HG02759 (cell line): Measurements from ENCODE around the gene ELOVL7.
"Not testable (repeated sequence)": the region's sequence is repeated elsewhere in the genome, so short reads cannot be mapped to it uniquely, and the experiment has no call there.

Experiments used
- ATAC-seq: cut with Tn5 transposase; IDR thresholded peaks from one replicate; pipeline ENCODE4 v1.9.1; 2021; ENCODE audit warnings: mild to moderate bottlenecking, moderate library complexity; ENCODE audit not compliant: unreplicated experiment

The ELOVL7 gene

DNA sequence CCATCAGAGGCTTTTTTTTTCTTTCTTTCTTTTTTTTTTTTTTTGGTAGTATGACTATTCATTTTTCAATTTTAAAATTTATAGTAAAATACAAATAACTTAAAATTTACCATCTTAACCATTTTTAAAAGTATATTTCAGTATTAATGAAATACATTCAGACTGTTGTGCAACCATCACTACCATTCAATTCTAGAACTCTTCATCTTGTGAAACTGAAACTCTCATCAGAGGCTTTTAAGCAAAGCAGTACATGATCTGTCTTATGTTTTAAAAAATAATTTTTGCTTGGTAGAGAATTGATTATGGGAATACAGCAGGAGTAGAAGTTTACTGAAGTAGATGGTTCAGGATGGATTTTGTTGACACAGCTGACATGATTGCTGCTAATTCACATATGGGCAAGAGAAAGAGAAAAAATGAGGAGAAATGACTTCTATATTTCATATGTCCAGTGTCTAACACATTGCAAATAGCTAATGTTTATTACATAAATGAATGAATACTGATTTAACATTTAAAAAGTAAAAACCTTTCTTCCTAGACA, 13.4 kb downstream of the ELOVL7 start:
- no peak for ATAC-seq

DNA sequence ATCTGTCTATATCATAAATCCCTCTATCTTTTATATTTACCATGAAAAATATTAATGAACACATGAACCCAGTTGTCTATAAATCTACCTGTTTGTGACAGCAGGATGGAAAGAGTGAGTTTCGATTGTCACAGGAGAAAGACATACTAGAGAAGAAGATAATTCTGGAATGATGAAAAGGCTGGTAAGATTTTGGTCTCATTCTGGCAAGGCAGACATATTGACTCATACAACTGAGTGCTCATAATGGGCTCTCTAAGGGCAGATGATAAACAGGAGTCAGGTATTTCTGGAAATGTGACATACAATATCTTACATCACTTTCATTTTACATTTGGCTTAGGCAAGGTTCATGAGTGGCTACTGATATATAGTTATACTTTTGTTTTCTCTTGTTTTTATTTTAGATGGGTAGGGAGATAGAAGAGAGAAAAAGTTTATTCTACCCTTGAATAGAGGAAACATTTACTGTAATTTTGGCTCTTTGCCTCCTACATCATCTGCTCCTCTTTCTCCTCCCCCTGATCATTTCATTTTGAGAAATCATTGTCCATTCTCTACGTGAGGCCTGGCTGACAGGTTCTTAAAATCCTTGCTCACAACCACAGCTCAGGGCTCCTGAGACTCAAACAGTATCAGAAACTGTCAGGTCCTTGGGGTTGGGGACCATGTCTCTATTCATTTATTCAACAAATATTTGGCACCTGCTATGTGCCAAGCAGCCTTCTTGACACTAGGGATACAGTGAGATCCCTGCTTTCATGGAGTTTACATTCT, 14.4 kb downstream of the ELOVL7 start:
- no peak for ATAC-seq

DNA sequence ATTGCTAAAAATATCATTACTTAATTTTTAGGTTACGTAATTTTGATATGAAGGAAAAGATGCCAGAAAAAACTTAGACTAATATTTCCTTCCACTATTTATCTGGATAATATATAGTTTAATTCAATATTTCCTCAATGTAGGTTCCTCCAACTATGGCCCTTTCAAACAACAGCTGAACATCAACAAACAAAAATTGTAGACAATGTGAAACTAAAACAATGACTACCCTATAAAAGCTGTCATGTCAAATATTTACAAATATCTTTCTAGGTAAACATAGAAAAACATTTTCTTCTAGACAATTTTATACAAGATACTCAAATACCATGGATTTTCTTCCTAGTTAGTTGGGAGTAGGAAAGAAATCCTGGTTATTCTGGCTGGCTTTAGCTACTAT, 16.9 kb downstream of the ELOVL7 start:
- ATAC-seq = no peak

DNA sequence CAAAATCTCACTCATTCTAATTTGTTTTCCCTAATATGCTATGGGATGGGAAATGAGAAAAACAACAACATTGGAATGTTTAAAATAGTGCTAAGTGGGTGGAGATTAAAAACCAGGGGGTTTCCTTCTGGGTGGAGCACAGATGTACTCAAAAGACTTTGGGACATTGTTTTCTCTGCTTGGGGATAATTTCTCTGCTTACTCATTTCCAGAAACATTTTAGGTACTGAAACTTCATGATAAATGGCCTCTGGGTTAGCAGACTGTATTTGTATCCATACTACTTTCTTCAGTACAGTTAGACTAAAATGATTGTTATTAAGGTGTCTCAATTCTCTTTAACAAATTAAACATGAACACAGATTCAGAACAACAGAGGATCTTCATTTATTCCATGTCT, 17.4 kb downstream of the ELOVL7 start:
- ATAC-seq = peak; percentile 93

DNA sequence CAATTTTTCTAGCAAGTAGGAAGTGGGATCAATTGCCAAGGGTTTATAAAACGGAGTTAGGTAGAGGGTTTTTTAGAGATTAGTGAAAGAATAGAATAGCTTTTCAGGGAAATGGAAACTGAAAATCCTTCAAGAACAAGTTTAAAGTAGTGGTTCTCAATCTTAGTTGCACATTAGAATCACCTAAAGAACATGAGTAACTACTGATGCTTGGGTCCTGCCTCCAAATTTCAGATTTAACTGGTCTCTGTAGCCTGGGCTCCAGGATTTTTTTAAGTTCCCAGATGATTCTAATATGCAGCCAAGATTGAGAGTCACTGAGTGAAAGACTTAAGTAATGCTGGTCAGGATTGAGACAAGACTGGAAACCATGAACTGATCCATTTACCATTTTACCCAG, 20.5 kb downstream of the ELOVL7 start:
- no peak for ATAC-seq

DNA sequence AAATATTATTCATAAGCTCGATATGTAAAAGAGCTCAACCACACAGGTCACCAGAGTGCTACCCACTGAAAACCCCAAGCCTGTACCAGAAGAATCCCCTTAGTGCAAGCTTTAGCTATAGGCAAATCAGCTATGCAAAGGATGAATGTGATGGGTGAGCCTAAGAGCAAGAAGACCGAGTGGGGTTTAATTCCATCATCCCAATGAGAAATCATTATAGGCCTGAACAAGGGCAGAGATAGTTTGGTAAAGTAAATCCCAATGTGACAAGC, 21.8 kb downstream of the ELOVL7 start:
- ATAC-seq = peak; percentile 45

DNA sequence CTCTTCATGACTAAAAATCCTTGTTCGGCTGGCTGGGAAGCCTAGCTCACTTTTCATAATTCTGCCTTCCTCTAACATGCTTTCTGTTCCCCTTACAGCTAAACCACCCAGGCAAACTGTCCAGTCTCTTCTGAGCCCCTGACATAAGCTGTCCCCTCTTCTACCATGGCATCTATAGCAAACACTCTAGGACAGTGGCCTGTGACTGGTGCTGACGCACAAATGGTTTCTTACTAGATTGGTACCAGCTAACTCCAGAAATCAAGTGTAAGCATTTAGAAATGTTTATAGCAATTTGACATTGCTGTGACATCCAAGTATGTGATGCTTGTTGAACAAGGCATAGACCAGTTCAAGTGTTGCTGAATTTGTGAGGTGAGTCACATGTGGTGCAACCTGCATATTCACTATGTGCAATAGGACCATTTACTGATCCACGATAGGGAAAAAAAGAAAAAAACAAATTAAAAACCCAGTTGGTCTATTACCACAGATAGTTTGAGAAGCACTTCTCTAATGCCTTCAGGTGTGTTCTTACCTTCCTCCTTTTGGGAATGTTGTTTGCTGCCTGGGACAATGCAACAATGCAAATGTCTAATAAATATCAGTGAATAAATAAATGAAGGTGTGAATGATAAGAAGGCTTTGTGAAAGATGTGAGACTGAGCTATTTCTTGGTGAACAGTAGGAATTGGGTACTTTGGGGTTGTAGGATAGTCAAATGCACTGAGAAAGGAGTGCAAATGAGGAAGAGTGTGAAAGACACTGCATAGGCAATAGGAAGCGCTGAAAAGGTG, 22.4 kb downstream of the ELOVL7 start:
- ATAC-seq = no peak

DNA sequence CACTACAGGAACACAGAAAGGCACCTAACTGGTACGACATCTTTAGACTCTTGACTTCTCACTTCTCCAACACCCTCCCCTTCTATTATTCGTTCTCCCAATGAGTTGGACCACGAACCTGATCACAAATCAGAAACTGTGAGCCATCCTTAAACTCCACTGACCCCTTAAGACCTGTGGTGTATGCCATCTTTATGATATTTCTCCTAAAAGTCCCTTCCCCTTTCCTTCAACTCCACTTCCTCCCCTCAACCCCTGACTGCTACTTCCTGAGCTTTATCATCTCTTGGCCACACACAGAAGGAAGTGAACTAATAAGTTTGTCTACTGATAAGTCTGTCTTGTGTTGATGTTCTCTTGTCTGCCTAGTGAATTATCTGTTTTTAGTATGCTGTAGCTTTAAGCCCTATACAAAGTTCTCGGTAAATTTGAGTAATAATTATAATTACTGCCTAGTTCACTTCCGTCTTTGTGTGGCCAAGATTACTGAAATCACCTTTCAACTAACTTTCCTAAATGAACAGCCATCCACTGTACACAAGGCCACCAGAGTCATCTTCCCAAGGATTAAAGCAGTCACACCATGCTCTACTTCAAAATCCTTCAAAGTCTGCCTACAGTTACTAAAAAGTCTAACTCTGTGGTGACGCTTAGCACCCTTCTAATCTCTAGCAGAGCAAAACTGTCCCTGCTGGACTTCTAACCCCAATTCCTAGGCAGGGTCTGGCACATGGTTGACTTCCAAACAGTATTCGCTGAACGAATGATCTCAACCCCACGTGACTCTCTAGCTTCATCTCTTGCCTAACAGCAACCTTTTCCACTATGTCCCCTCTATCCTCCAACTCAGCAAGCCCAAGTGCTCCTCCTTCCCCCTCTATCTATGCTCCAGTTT, 23.2 kb downstream of the ELOVL7 start:
- ATAC-seq = no peak

DNA sequence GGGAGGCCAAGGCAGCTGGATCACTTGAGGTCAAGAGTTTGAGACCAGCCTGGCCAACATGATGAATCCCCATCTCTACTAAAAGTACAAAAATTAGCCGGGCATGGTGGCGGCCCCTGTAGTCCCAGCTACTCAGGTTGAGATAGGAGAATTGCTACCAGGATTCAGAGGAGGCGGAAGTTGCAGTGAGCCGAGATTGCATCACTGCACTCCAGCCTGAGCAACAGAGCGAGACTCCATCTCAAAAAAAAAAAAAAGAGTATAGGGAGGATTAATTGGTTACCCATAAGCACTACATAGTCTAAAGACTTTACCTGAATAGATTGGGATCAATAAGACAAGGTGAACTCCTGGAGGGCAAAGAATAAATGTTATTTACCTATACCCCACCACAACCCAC, 27.9 kb downstream of the ELOVL7 start:
- ATAC-seq = not testable (repeated sequence)

DNA sequence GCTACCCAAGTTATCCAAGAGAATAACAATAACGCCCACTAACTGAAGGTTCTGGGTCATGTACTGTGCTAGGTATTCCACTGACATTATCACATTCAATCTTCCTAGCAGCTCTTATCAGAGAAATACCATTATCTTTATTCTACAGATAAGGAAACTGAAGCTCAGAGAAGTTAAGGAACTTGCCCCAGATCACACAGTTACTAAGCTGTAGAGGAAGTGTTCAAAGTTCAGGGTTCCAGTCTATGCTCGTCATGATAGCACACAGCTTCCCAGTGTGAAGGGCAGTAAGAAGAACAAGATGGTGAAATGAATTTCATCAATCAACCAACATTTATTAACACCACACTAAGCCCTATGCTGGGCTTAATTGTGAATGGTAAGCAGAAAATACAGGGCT, 29.6 kb downstream of the ELOVL7 start:
- ATAC-seq = no peak

DNA sequence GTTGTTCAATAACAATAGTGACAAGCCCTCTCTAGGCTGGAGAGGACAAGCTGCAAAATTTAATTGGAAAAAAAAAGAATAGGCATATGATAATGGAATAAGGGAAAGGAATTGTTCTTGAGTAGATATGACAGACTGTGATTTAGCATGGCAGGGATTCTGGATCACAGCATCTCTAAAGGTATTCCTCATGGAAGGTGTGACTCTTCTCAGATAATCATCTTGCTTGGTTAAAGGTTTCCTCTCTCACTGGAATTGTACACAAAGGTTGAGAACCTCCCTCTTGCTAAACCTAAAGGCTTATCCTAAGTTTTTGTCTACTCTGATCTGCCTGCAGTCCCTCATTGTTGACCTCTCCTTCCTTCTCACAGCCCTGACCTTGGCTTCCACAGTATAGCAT, 31.6 kb downstream of the ELOVL7 start:
- no peak for ATAC-seq

DNA sequence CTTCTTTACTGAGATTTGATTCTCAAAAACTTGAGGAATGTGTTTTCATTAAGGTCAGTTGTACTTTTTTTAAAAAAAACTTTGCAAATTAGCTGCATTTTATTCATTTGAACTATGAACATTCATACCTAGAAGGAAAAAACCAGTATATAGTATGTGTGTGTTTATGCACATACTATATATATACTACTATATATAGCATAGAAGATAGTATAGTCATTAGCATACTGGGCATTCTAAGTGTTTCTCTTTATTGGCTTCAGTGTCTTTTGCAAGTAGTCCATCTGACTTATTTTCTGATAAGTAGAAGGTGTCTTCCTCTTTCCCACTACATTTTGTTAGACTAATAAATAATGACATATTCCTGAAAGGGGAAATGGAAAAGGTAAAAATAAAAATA, 33.0 kb downstream of the ELOVL7 start:
- ATAC-seq = peak; percentile 50

DNA sequence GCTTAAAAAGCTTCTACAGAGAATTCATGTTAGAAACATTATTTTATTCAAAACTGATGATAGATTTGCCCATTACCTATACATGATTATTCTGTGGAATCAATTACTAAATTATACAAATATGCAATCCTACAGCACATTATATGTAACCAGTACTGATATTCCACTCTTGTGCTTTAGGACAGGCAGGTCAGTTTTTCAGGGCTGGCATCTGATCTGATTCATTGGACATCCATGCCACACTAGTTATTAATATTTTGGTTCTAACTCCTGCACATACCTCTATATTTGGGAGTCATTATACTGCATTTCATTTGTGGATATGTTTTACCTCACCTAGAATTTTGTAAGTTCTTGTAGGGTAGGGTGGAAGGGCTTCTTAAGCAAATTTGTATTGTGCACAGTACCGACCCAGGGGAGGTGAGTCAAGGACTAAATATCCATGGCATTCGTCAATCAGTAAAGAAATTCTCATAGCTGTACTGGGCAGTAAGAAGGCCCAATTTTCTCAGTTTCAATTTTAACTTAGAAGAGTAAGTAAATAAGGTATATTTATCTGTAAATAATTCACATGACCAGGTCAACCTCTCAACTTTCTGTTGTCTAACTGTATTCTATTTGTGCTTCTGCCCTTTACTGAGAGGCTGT, 33.5 kb downstream of the ELOVL7 start:
- peak; percentile 94 for ATAC-seq

DNA sequence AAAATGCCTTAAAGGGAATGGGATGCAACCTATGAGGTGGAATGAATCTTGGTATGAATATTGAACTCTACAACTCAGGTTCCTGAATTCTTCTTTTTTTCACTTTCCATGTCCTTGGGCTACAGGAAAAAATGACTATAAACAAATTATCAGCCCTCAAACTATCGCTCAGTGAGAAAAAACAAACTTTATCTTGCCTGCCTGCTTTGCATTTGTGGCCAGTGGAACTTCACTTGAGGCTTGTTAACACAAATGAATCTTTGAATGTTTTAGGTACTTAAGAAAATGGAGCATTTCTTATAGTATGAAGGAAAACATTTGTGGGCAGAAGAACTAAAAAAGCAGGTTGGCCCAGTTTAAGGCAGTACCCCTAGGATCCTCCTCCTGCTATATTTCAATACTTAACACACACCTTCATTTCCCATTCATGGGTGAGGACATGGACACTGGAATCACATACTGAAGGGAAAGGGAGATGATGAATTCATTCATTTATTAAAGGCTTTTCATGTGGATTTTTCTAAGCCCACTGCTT, 34.1 kb downstream of the ELOVL7 start:
- ATAC-seq = no peak

DNA sequence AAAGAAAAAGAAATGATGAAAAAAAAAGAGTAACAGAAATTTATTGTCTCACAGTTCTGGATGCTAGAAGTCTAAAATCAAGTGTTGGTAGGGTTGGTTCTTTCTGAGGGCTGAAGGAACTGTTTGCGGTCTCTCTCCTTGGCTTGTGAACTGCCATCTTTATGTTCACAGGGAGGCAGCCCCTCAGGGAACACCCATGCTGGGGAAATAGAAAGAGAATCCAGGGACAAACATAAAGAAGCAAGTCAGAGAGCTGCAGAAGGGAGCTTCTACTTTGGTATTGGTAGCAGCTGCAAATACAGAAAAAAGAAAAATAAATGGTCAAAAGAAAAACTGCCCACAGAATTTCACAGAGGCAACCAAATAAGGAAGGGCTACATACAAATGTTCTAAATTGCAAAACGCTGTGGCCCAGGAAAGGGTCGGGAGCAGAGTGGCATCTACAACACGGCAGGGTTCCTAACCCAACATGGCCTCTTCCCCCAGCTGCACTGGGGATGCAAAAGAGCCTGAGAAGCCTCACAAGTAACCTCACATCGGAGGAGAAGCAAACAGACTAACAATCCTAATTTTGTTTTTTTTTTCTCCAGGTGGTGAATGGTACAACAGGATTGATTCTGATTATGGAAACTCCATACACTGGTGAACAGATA, 37.4 kb downstream of the ELOVL7 start:
- ATAC-seq = no peak

DNA sequence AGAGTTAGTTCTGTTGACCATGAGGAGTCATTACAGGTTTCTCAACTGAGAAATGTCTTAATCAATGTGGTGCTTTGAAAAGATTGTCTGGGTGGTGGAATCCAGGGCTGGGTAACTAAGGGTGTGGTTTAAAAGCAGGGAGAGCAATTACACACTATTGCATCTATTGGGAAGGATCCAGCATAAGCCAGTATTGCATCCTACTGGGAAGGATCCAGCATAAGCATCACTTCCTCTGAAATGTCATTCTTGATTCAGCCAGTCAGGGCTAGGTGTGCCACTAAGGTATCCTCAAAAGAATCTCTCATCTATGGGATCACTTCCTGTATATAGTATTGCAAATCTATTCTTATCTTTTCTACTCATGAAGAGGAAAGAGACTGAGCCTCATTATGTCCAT, 38.6 kb downstream of the ELOVL7 start:
- no peak for ATAC-seq

DNA sequence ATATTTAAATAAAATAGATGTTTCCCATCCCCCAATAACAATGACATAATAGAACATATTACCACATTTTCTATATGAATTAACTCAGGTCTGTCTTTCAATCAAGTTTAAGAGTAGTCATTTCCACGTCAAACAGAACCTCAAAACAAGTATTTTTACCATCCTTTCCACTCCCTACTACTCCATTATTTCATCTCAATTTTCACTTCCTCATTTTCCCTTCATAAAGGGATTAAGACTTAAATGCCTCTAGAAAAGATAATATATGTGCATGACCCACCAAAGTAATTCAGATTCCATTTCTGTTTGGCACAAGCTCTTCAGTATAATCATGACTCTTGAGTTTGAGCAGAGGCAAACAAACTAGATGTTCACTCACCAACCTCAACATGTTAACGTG, 40.4 kb downstream of the ELOVL7 start:
- no peak for ATAC-seq

DNA sequence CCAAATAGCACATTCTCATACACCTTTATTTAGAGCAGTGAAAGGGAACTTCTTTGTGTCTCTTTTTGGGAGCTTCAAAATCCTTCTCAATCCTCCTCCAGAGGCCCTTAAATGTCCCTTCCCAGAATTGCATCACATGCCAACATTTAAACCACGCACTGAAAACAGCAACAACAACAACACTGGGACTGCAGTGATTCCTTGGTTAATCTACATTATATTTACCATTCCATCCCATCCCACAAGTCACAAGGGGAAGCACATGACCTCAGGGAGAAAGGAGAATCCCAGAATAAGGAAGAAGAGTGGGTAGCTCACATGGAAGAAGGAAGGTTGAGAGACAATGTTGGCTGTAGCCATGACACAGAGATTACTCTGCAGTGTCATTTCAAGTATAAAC, 41.1 kb downstream of the ELOVL7 start:
- ATAC-seq = no peak

DNA sequence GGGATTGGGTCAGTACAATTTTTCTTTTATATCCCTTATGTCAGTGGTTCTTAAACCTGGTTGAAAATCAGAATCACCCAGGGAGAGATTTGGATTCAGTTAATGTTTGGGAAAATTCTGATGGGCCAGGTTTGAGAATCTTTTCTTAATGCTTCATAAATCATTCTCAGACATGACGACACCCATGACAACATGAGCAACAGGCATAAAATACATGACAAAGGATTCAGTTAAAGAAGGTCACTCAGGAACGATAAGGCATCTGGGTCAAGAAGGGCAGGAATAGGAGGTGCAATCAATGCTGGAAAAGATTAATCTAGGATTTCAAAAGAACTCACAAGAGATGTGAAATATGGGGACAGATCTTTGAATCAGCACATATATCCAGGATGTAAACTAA, 41.8 kb downstream of the ELOVL7 start:
- no peak for ATAC-seq

DNA sequence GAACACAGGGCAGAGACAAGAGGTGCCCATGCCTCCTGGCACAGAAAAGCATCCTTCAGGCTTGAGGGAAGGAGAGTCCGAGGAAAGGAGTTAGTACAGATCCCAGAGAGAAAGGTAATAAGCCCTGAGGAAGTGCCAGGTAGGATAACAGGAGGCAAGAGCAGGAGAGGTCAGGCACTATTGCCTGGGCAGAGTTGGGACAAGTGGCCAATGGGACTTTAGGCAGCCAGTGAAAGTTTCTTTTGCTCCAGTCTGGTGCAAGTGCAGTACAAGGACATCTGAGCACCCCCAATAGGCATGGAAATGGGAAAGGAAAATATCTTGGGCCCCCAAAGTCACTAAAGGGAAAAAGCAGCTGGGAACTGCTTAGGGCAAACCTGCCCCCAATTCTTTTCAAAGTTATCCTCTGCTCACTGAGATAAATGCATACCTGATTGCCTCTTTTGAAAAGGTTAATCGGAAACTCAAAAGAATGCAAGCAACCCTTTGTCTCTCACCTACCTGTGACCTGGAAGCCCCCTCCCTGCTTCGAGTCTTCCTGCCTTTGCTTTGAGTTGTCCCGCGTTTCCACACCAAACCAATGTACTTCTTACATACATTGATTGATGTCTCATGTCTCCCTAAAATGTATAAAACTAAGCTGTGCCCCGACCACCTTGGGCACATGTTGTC, 46.5 kb downstream of the ELOVL7 start:
- ATAC-seq = no peak
